HG03064 (cell line): ENCODE measurements around the gene ZBTB7B.

Experiments used
- ATAC-seq: cut with Tn5 transposase; IDR thresholded peaks from one replicate; pipeline ENCODE4 v1.9.1; 2021; ENCODE audit warnings: low read depth; ENCODE audit not compliant: unreplicated experiment

Gene ZBTB7B

DNA sequence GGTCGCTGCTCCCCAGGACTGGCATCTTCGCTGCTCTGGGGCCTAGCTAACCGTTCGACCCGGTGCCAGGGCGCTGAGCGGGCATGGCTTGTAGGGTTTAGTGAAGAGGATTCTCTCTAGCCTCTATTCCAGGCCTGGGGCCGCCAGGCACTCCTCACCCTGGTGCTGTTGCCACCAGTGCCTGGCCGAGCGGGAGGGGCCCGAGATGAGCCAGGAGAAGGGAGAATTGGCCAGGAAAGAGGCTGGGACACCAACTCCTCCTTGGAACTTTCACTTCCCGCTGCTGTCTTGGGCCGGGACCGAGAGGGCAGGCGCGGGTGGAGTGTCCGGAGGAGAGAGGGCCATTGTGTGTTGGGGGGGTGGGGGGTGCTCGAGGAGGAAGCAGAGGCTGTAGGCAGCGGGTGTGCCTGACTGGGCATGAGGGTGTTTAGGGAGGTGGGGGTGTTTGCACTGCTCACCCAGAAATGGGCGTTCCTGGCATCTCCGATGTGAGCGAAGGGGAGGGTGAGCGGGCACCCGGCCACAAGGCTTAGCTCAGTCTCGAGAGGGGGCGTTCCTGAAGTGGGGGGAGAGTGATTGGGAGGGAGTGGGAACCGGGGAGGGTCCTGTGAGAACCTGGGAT lies 49.3 kb downstream of the ZBTB7B start:
- no peak for ATAC-seq

- ATAC-seq = no peak
These were observed 50.1 kb downstream of the ZBTB7B start for GRCh38 chr1:155052439-155053395.

DNA sequence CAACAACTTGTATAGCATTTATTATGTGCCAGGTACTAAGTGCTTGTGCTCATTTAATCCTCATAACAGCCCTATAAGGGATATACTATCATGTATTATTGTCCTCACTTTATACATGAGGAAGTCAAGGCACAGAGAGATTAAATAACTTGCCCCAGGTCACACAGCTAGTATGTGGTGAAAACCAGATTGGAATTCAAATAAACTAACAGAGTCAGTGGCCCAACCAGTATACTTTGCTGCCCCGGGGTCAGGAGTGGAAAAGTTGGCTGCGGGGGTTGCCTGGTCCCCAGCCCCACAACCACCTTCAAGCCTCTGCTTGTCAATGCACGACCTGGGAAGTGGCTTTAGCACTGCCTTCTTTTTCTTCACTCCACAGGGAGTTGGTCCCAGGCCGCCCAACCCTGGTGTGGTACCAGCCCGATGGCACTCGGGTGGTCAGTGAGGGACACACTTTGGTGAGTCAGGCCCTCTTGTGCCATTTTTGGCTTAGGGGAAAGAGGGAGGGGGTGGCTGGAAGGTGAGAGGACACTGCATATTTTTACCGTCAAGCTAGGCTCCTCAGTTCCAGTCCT lies 51.0 kb downstream of the ZBTB7B start:
- ATAC-seq = no peak

DNA sequence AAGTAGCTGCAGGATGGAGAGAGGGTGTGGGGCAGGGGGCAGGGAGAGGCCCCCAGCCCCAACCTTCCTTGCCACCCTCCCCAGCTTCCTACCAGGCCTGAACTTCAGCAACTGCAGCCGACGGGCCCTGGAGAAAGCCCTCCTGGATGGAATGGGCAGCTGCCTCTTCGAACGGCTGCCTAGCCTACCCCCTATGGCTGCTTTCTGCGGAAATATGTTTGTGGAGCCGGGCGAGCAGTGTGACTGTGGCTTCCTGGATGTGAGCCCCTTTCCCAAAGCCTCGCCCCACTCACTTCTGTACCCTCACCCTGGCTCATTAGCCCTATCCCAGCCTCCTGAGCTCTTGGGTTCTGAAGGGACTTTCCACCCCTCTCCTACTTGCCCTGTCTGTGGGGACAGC lies 54.5 kb downstream of the ZBTB7B start:
- no peak for ATAC-seq

DNA sequence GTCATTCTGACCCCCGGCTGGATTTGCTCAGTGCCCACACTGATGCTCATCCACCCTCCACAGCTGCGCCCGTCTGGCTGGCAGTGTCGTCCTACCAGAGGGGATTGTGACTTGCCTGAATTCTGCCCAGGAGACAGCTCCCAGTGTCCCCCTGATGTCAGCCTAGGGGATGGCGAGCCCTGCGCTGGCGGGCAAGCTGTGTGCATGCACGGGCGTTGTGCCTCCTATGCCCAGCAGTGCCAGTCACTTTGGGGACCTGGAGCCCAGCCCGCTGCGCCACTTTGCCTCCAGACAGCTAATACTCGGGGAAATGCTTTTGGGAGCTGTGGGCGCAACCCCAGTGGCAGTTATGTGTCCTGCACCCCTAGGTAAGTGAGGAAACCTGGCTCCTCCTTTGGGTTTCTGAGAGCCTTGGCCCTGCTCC lies 55.2 kb downstream of the ZBTB7B start:
- ATAC-seq = no peak

GRCh38 chr1:155060736-155061135 lies 58.1 kb downstream of the ZBTB7B start:
- no peak for ATAC-seq

DNA sequence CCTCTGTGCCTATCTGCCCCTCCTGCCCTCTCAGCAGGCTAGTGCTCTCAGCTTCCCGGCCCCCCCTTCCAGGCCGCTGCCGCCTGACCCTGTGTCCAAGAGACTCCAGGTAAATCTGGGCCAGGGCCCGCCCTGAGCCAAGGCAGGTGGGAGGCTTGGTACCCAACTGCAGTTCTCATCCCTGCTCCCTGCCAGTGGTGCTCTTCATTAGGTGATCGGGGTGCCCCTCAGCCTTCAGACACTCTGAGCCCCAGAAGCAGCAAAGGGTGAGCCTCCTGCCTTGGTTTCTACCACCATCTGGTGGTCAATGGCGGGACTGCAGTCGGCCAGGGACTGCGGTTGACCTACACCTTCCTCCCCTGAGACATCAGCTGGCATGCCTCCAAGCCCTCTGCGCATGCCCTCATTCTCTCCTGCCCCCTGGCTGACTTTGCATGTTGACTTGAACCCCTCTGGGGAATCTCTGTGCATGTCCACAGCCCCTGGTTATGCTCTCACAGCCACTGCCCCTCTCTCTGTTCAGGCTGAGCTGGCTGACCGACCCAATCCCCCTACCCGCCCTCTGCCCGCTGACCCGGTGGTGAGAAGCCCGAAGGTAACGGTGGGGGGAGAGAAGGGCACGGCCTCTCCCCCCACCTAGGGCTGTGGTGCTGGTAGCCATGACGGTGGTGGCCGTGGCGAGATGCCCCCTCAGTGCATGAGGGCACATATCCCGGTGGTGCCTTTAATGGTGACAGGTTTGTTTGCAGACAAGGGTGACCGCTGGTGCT lies 59.0 kb downstream of the ZBTB7B start:
- ATAC-seq = no peak

DNA sequence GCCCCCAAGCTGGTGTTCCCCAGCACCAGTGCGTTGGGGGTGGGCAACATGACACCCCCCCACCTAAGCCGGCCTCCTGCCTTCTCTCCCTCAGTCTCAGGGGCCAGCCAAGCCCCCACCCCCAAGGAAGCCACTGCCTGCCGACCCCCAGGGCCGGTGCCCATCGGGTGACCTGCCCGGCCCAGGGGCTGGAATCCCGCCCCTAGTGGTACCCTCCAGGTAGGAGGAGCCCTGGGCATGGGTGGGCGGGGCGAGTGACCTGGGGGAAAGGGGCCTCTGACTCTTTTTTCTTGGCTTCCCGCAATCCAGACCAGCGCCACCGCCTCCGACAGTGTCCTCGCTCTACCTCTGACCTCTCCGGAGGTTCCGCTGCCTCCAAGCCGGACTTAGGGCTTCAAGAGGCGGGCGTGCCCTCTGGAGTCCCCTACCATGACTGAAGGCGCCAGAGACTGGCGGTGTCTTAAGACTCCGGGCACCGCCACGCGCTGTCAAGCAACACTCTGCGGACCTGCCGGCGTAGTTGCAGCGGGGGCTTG lies 59.6 kb downstream of the ZBTB7B start:
- no peak for ATAC-seq

DNA sequence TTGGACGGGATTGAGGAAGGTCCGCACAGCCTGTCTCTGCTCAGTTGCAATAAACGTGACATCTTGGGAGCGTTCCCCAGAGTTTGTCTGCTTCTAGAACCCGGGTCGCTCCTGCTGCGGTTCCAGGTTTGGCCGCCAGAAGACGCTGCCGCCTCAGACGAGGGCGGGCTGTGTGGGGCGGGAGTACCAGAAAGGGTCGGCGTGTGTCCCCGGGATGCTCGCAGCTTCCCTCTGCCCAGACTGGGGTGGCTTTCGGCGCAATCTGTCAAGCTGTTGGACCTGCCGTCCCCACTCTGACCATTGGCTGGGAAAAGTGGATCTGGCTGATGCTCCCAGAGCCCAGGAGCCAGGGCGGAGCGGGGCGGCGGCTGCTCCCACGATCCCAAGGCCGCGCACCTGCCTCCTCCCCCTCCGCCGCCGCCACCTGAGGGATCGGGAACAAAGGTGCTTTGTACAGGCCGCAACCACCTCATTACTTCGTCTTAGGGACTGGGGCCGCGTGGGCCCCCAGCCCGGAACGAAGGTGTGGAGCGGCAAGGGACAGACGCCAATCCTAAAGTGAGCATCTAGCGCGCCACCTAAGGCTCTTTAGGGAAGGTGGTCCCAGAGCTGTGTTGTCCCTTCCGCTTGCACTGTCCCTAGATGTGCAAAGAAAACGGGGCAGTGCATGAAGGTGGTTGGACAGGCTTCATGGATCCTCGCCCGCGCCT lies 60.3 kb downstream of the ZBTB7B start:
- ATAC-seq = no peak

- ATAC-seq = no peak
These were observed 61.0 kb downstream of the ZBTB7B start, which contains the start of gene EFNA4 for GRCh38 chr1:155063550-155064110. TSS of gene EFNA4 (plus strand) at chr1:155063740. CDS start at chr1:155063824, 84 bp downstream.

GRCh38 chr1:155064111-155064831 lies 61.7 kb downstream of the ZBTB7B start:
- no peak for ATAC-seq

DNA sequence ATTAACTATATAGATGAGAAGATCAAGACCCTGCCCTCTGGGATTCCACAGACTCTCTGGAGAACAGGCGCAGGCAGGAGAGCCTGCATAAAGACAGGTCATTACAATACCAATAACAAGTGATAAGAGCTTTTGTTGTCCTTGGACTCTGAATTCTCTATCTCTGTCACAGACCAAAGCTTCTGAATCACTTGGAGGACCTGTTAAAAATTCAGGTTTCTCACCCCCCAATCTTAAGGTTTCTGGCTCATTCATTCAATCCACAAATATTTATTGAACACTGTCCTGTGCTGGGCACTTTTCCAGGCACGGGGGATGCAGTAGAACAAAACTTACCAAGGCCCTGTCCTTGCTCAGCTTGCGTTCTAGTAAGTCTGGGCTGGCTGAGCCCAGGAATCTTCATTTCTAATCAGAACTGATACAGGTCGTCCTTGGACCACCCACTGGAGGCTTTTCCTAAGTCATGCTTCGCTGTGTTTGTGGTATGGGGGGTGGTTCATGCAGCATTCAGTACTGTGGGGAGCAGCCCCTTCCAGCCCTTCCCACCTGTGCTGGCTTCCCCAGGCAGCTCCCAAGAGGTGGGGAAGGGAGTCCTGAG lies 62.3 kb downstream of the ZBTB7B start:
- ATAC-seq = no peak

DNA sequence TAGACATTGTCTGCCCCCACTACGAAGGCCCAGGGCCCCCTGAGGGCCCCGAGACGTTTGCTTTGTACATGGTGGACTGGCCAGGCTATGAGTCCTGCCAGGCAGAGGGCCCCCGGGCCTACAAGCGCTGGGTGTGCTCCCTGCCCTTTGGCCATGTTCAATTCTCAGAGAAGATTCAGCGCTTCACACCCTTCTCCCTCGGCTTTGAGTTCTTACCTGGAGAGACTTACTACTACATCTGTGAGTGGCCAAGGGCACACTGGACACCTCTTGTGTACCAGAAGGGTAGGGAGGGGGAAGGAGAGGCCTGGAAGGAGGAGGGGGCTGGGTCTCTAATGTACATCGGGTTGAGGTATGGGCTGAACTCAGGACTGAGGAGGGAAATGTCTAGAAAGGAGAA lies 64.2 kb downstream of the ZBTB7B start:
- no peak for ATAC-seq
